Activated CD4-positive, alpha-beta T cell treated with anti-CD3 and anti-CD28 coated beads for 24 hours (primary cell): ENCODE results near the gene GPR39.
"Not testable (repeated sequence)": the region's sequence is repeated elsewhere in the genome, so short reads cannot be mapped to it uniquely, and the experiment has no call there.

Experiments
- DNase-seq, 2 donors: peaks; one replicate each; pipeline ENCODE4 v3.0.0-alpha.2; 2020; ENCODE audit warnings: low read depth in 2 of 2

The GPR39 gene

GRCh38 chr2:132496555-132496954, 80.0 kb downstream of the GPR39 start:
- DNase-seq: no peak

GRCh38 chr2:132497591-132497990, 81.0 kb downstream of the GPR39 start:
- no peak for DNase-seq

GRCh38 chr2:132503701-132504100, 87.1 kb downstream of the GPR39 start:
- DNase-seq: no peak

- no peak for DNase-seq
These were observed 98.4 kb downstream of the GPR39 start for GRCh38 chr2:132515010-132515409.

- DNase-seq: no peak
These were observed 100.8 kb downstream of the GPR39 start for GRCh38 chr2:132517386-132517785.

GRCh38 chr2:132518302-132518701, 101.7 kb downstream of the GPR39 start:
- no peak for DNase-seq

- no peak for DNase-seq
These were observed 103.0 kb downstream of the GPR39 start for GRCh38 chr2:132519566-132519965.

GRCh38 chr2:132521341-132521740, 104.7 kb downstream of the GPR39 start:
- DNase-seq: no peak

GRCh38 chr2:132522901-132523300, 106.3 kb downstream of the GPR39 start:
- no peak for DNase-seq

- DNase-seq: not testable (repeated sequence)
These were observed 120.5 kb downstream of the GPR39 start for GRCh38 chr2:132537061-132537460.

- no peak for DNase-seq
These were observed 121.8 kb downstream of the GPR39 start for GRCh38 chr2:132538331-132538855.

- no peak for DNase-seq
These were observed 123.6 kb downstream of the GPR39 start for GRCh38 chr2:132540166-132540565.

- no peak for DNase-seq
These were observed 126.5 kb downstream of the GPR39 start for GRCh38 chr2:132542953-132543569.

GRCh38 chr2:132544006-132544630, 127.5 kb downstream of the GPR39 start:
- DNase-seq: no peak

- DNase-seq: peak; percentile 9 to 36
These were observed 130.6 kb downstream of the GPR39 start for GRCh38 chr2:132547090-132547687.

- DNase-seq: no peak
These were observed 133.5 kb downstream of the GPR39 start for GRCh38 chr2:132549935-132550670.

GRCh38 chr2:132550946-132551345, 134.3 kb downstream of the GPR39 start:
- no peak for DNase-seq

GRCh38 chr2:132557694-132558093, 141.1 kb downstream of the GPR39 start:
- DNase-seq: no peak

GRCh38 chr2:132559326-132559725, 142.7 kb downstream of the GPR39 start:
- no peak for DNase-seq

- no peak for DNase-seq
These were observed 143.3 kb downstream of the GPR39 start for GRCh38 chr2:132559921-132560320.

- DNase-seq: no peak
These were observed 144.0 kb downstream of the GPR39 start for GRCh38 chr2:132560562-132560961.

GRCh38 chr2:132562245-132562644, 145.6 kb downstream of the GPR39 start:
- no peak for DNase-seq
